Motor neuron (in vitro differentiated cells): Measurements from ENCODE around the gene GALR3. TPM values are rescaled to one million over a fixed set of nuclear protein-coding genes. Genes with fewer than 3 reads are reported as not detected.
"Not testable (repeated sequence)": the region's sequence is repeated elsewhere in the genome, so short reads cannot be mapped to it uniquely, and the experiment has no call there.

ENCODE experiments used
- ATAC-seq, 8 experiments: fragments of 200-7000 bp; cut with Tn5 transposase; replicated peaks in 6 of 8; 2 replicates each; pipeline ENCODE4 v1.8.0; 2021; ENCODE audit warnings: mild to moderate bottlenecking in 8 of 8, moderate library complexity in 8 of 8
- H3K27ac ChIP-seq, 2 donors: fragments of 250-450 bp; sonication (Bioruptor Pico); 2 replicates each; pipeline ENCODE4 v1.9.0; 2021; ENCODE audit warnings: antibody characterized with exemption in 2 of 2, mild to moderate bottlenecking in 2 of 2, moderate library complexity in 1 of 2
- H3K4me1 ChIP-seq, 2 donors: fragments of 250-450 bp; sonication (Bioruptor Pico); replicated peaks in 1 of 2; 2 replicates each; pipeline ENCODE4 v1.6.1; 2021; ENCODE audit warnings: antibody characterized with exemption in 2 of 2, mild to moderate bottlenecking in 2 of 2, moderate library complexity in 1 of 2
- H3K4me3 ChIP-seq, 5 donors: fragments of 250-450 bp; sonication (Bioruptor Pico); 2 replicates each; pipeline ENCODE4 v1.9.0; 2021; ENCODE audit warnings: antibody characterized with exemption in 5 of 5, mild to moderate bottlenecking in 5 of 5, moderate library complexity in 4 of 5
- WGBS, 10 experiments: fragments of 450-650 bp; shearing (Covaris generic); methylation state at CpG; one replicate each; pipeline ENCODE4 v1.0.0; 2022; 5-methylcytosine and 5-hydroxymethylcytosine counted together
- in situ Hi-C, 9 experiments: fragments of 400-800 bp; cut with MboI; loops; one replicate each; pipeline ENCODE4 v1.15.0; 2021; ENCODE audit warnings: low sequenced_read_pairs in 9 of 9, low pct_unique_long_range_greater_than_20kb in 2 of 9; ENCODE audit not compliant: unreplicated experiment in 9 of 9
- total RNA-seq, 8 experiments: library from RNA; unstranded; fragments of 300-600 nt; gene quantifications; 2 replicates each; pipeline versions ENCODE4 v1.2.3 to v1.2.4, GENCODE V29; 2022

The GALR3 gene
- total RNA-seq, 8 experiments from 2014 or later, result not detected

- ATAC-seq, result no peak
- Histone ChIP-seq H3K27ac (no peak overlapping the region), H3K4me1 (no peaks in the 10 kb centered on the region), H3K4me3 (no peak overlapping the region)
- in situ Hi-C loops, result no loop called here
- WGBS, 10 experiments, result 65 to 100% (median 80%) methylated on average over 1 to 5 of the region's 6 CpGs; no CpG with 5 or more reads in 5 of the 10 experiments
These were observed 30.7 kb upstream of the GALR3 start for GRCh38 chr22:37792494-37792893.

- H3K4me3 ChIP-seq, result no peak overlapping the region
These were observed 28.8 kb upstream of the GALR3 start for GRCh38 chr22:37794376-37794775.

GRCh38 chr22:37796079-37796478 is 27.1 kb upstream of the GALR3 start:
- in situ Hi-C loops, result no loop called here
- H3K27ac ChIP-seq, result no peak overlapping the region
- 44 to 100% (median 81%) methylated on average over 1 to 2 of the region's 3 CpGs; no CpG with 5 or more reads in 5 of the 10 experiments for WGBS, 10 experiments

More at GRCh38 chr22:37794376-37794775, 28.8 kb upstream of the GALR3 start:
- in situ Hi-C loops, result no loop called here
- Histone ChIP-seq H3K27ac (no peak overlapping the region), H3K4me1 (peaks cover 0 to 6% of the 10 kb centered on the region in 2 donors)
- ATAC-seq, result no peak
- WGBS, 10 experiments, result 21 to 80% (median 52%) methylated on average over 1 to 2 of the region's 2 CpGs; no CpG with 5 or more reads in 2 of the 10 experiments

GRCh38 chr22:37797259-37797658 is 25.9 kb upstream of the GALR3 start:
- in situ Hi-C loops, result not testable (repeated sequence)

More at GRCh38 chr22:37796079-37796478, 27.1 kb upstream of the GALR3 start:
- Histone ChIP-seq H3K4me1 (peaks cover 0 to 6% of the 10 kb centered on the region in 2 donors), H3K4me3 (no peak overlapping the region)
- no peak for ATAC-seq

GRCh38 chr22:37797874-37798500 is 25.2 kb upstream of the GALR3 start:
- Histone ChIP-seq H3K27ac (no peak overlapping the region), H3K4me1 (peaks cover under 1 to 9% of the 10 kb centered on the region in 2 donors), H3K4me3 (no peak overlapping the region)
- ATAC-seq, result peak in 1 of 8 experiments; percentile 7
- in situ Hi-C loops, result no loop called here
- 8 to 72% (median 54%) methylated on average over 2 to 7 of the region's 14 CpGs; no CpG with 5 or more reads in 1 of the 10 experiments for WGBS, 10 experiments

More at GRCh38 chr22:37797259-37797658, 25.9 kb upstream of the GALR3 start:
- 50 to 90% (median 80%) methylated on average over 1 to 3 of the region's 7 CpGs; no CpG with 5 or more reads in 5 of the 10 experiments for WGBS, 10 experiments
- not testable (repeated sequence) for H3K4me3 ChIP-seq, ATAC-seq, H3K27ac ChIP-seq, H3K4me1 ChIP-seq

GRCh38 chr22:37799979-37800378 is 23.2 kb upstream of the GALR3 start:
- H3K4me1 ChIP-seq, result peaks cover 16 to 17% of the 10 kb centered on the region in 2 donors
- 50 to 100% (median 88%) methylated on average over 1 to 8 of the region's 9 CpGs; no CpG with 5 or more reads in 3 of the 10 experiments for WGBS, 10 experiments
- in situ Hi-C loops, result loop anchor here in 2 of 9 experiments (25.0 kb wide), 1 partner anchor 162 kb away; the partner anchor contains the start of genes C22orf23 (in 2 of the 2) and POLR2F (in 2 of the 2)
- not testable (repeated sequence) for H3K4me3 ChIP-seq, H3K27ac ChIP-seq, ATAC-seq

- peak overlapping the region; percentile 94 to 97 for H3K27ac ChIP-seq
- H3K4me3 ChIP-seq, result peak overlapping the region; percentile 48 to 97 (median 71)
- peaks cover 16 to 17% of the 10 kb centered on the region in 2 donors for H3K4me1 ChIP-seq
- ATAC-seq, result peak in 6 of 8 experiments; percentile 6 to 39 (median 29)
- in situ Hi-C loops, result loop anchor here in 2 of 9 experiments (25.0 kb wide), 1 partner anchor 160 kb away; the partner anchor contains the start of genes C22orf23 (in 2 of the 2) and POLR2F (in 2 of the 2)
- 0 to 17% (median 3%) methylated on average over 1 to 6 of the region's 13 CpGs; no CpG with 5 or more reads in 7 of the 10 experiments for WGBS, 10 experiments
These were observed 21.3 kb upstream of the GALR3 start for GRCh38 chr22:37801946-37802309.

- Histone ChIP-seq H3K4me3 (peak overlapping the region; percentile 48 to 97 (median 71)), H3K4me1 (peaks cover 16 to 17% of the 10 kb centered on the region in 2 donors), H3K27ac (peak overlapping the region; percentile 94 to 97)
- 0 to 60% (median 3%) methylated on average over 1 to 12 of the region's 63 CpGs; no CpG with 5 or more reads in 3 of the 10 experiments for WGBS, 10 experiments
- in situ Hi-C loops, result loop anchor here in 2 of 9 experiments (25.0 kb wide), 1 partner anchor 160 kb away; the partner anchor contains the start of genes C22orf23 (in 2 of the 2) and POLR2F (in 2 of the 2)
- ATAC-seq, result peak; percentile 12 to 72 (median 66)
These were observed 20.6 kb upstream of the GALR3 start for GRCh38 chr22:37802310-37803194.

- Histone ChIP-seq H3K27ac (peak overlapping the region; percentile 94 to 97), H3K4me1 (peaks cover 13 to 16% of the 10 kb centered on the region in 2 donors), H3K4me3 (peak overlapping the region; percentile 48 to 97 (median 71))
- ATAC-seq, result peak in 5 of 8 experiments; percentile 6 to 27 (median 21)
- in situ Hi-C loops, result loop anchor here in 2 of 9 experiments (25.0 kb wide), 1 partner anchor 159 kb away; the partner anchor contains the start of genes C22orf23 (in 2 of the 2) and POLR2F (in 2 of the 2)
- whole genome bisulfite sequencing, 10 experiments, result 0 to 80% (median 27%) methylated on average over 1 to 6 of the region's 16 CpGs; no CpG with 5 or more reads in 4 of the 10 experiments
These were observed 20.0 kb upstream of the GALR3 start for GRCh38 chr22:37803195-37803638.

GRCh38 chr22:37803639-37804351 is 19.4 kb upstream of the GALR3 start:
- WGBS, 10 experiments, result 0 to 12% (median 9%) methylated on average over 2 to 11 of the region's 34 CpGs; no CpG with 5 or more reads in 6 of the 10 experiments
- Histone ChIP-seq H3K4me1 (peaks cover 15 to 16% of the 10 kb centered on the region in 2 donors), H3K27ac (peak overlapping the region; percentile 94 to 97), H3K4me3 (peak overlapping the region; percentile 48 to 97 (median 71))
- in situ Hi-C loops, result loop anchor here in 2 of 9 experiments (25.0 kb wide), 1 partner anchor 159 kb away; the partner anchor contains the start of genes C22orf23 (in 2 of the 2) and POLR2F (in 2 of the 2)
- ATAC-seq, result no peak

- H3K4me3 ChIP-seq, result peak overlapping the region; percentile 48 to 97 (median 71)
- in situ Hi-C loops, result loop anchor here in 2 of 9 experiments (25.0 kb wide), 1 partner anchor 158 kb away; the partner anchor contains the start of genes C22orf23 (in 2 of the 2) and POLR2F (in 2 of the 2)
- no peak for ATAC-seq
- WGBS, 10 experiments, result 0% methylated on average over 1 of the region's 29 CpGs; no CpG with 5 or more reads in 9 of the 10 experiments
- H3K4me1 ChIP-seq, result peaks cover 16 to 17% of the 10 kb centered on the region in 2 donors
- peak overlapping the region; percentile 94 to 97 for H3K27ac ChIP-seq
These were observed 18.8 kb upstream of the GALR3 start for GRCh38 chr22:37804352-37804880.
